GM19239 (cell line): ENCODE data around the gene TYSND1.
"Not testable (repeated sequence)": the region's sequence is repeated elsewhere in the genome, so short reads cannot be mapped to it uniquely, and the experiment has no call there.

ENCODE experiments used
- DNase-seq: peaks from one replicate; pipeline ENCODE4 v3.0.0; 2011; ENCODE audit warnings: low spot score; ENCODE audit not compliant: insufficient read length
- FAIRE-seq: peaks from 2 replicates; lab custom pipeline; 2011; peaks lifted over from hg19 to GRCh38; lab: Jason Lieb, UNC

Gene TYSND1

GRCh38 chr10:70166394-70166793 lies 19.9 kb upstream of the TYSND1 start:
- DNase-seq (no peak), FAIRE-seq (no peak)

GRCh38 chr10:70164163-70164562 lies 17.7 kb upstream of the TYSND1 start:
- DNase-seq (no peak), FAIRE-seq (no peak)

- FAIRE-seq = peak; percentile 4
- DNase-seq = no peak
Observed at GRCh38 chr10:70163448-70163847, 16.9 kb upstream of the TYSND1 start.

GRCh38 chr10:70162892-70163201 lies 16.3 kb upstream of the TYSND1 start:
- FAIRE-seq (no peak), DNase-seq (peak; percentile 44)

GRCh38 chr10:70162151-70162891 lies 15.8 kb upstream of the TYSND1 start:
- DNase-seq (no peak), FAIRE-seq (peak; percentile 28)

GRCh38 chr10:70160798-70161197 lies 14.3 kb upstream of the TYSND1 start:
- DNase-seq (no peak), FAIRE-seq (no peak)

GRCh38 chr10:70159366-70159765 lies 12.9 kb upstream of the TYSND1 start:
- not testable (repeated sequence) for DNase-seq
- FAIRE-seq = peak; percentile 51

- DNase-seq (no peak), FAIRE-seq (no peak)
Observed at GRCh38 chr10:70158113-70158512, 11.6 kb upstream of the TYSND1 start.

- DNase-seq (no peak), FAIRE-seq (no peak)
Observed at GRCh38 chr10:70155255-70155838, 8.8 kb upstream of the TYSND1 start.

GRCh38 chr10:70148516-70148915 lies 2.0 kb upstream of the TYSND1 start:
- FAIRE-seq (no peak), DNase-seq (no peak)

- DNase-seq (no peak), FAIRE-seq (no peak)
Observed at GRCh38 chr10:70147259-70147625, 742 bp upstream of the TYSND1 start.

- peak; percentile 54 for FAIRE-seq
- peak; percentile 71 for DNase-seq
Observed at GRCh38 chr10:70145666-70146488, 623 bp downstream of the TYSND1 start.

GRCh38 chr10:70145166-70145665 lies 1.3 kb downstream of the TYSND1 start:
- FAIRE-seq (peak; percentile 21), DNase-seq (peak; percentile 36)

GRCh38 chr10:70144372-70145110 lies 2.0 kb downstream of the TYSND1 start:
- FAIRE-seq (no peak), DNase-seq (no peak)

GRCh38 chr10:70142555-70142954 lies 3.9 kb downstream of the TYSND1 start:
- FAIRE-seq = no peak
- no peak for DNase-seq

- FAIRE-seq = no peak
- no peak for DNase-seq
Observed at GRCh38 chr10:70140297-70140696, 6.2 kb downstream of the TYSND1 start.

- DNase-seq = no peak
- no peak for FAIRE-seq
Observed at GRCh38 chr10:70139997-70140250, 6.6 kb downstream of the TYSND1 start.

GRCh38 chr10:70139151-70139996 lies 7.1 kb downstream of the TYSND1 start:
- FAIRE-seq = no peak
- no peak for DNase-seq

- DNase-seq (no peak), FAIRE-seq (no peak)
Observed at GRCh38 chr10:70137927-70138883, 8.3 kb downstream of the TYSND1 start.
